ENCODE results near the gene PHF13. TPM values are rescaled to one million over a fixed set of nuclear protein-coding genes. Genes with fewer than 3 reads are reported as not detected.

The PHF13 gene
- total and polyA plus RNA-seq, 9 of the 15 experiments (the other 6 are each of a cell fraction or from before 2014, with no cell fraction given): 1.8 to 36.1 (median 11.7) TPM

DNA sequence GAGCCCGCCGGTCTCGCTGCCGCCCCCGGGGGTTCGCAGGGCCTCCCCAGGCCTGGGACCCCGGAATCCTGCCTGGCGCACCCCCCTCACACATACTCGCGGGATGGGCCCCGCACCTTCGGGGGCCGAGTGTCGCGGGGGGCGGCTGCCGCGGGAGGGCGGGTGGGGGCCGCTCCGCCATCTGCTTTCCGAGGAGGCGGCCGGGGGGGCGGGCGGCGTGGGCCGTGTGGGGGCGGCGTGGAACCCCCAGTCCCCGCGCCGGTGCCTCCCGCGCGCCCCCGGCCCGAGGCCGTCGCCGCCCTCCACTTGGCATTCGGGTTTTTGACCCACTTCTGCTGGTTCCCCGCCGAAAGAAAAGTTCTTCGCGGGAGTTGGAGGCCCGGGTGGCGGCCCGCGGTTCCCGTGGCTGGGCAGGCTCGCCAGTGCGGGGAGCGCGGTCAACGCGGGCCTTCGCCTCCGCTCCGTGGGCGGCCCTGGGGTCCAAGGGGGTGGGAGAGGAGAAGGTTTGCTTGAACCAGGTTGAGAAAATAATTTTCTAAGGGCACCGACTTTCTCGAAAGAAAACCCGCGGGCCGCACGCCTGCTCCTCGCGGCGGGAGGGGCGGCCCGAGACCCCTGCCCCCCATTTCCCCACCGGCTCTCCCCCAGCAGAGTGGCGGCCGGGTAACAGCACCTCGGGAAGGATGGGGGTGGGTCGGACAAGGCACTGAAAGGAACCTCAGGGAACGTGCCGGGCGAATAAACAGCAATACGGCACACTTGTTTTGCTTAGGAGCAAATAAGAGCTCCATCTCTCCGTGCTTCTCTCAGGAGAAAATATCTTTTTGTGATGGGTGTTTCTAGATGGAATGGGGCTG, 1.6 kb downstream of the PHF13 start (continued):
- TF ChIP-seq ZBTB1 (CRISPR knock-in tag; IDR thresholded peaks at IDR 0.05; ENCODE audit: borderline replicate concordance, low read depth) (peak; percentile 70), ZBED1 (IDR thresholded peaks at IDR 0.05) (no peak), KLF16 (IDR thresholded peaks at IDR 0.05) (no peak), ZNF316 (IDR thresholded peaks at IDR 0.05) (no peak), SMARCE1 (IDR thresholded peaks at IDR 0.05) (no peak), DPF2 (IDR thresholded peaks at IDR 0.05) (no peak), GTF2A2 (tag; IDR thresholded peaks at IDR 0.05) (no peak), ZNF253 (CRISPR knock-in tag; conservative IDR thresholded peaks at IDR 0.05) (no peak), GABPB2 (CRISPR knock-in tag; conservative IDR thresholded peaks at IDR 0.05) (no peak), TBL1XR1 (IDR thresholded peaks at IDR 0.05; ENCODE audit: low read length in 2 of 2) (no peak), ZNF239 (CRISPR knock-in tag; IDR thresholded peaks at IDR 0.05) (no peak), ZNF224 (CRISPR knock-in tag; IDR thresholded peaks at IDR 0.05) (no peak), CEBPB (tag; IDR thresholded peaks at IDR 0.05) (no peak), ESRRB (CRISPR knock-in tag; IDR thresholded peaks at IDR 0.05; ENCODE audit: borderline replicate concordance) (no peak), NFYB (IDR thresholded peaks at IDR 0.05; ENCODE audit: extremely low read depth, insufficient read length) (no peak), CEBPG (CRISPR knock-in tag; IDR thresholded peaks at IDR 0.05) (no peak), CEBPG (tag; conservative IDR thresholded peaks at IDR 0.05 in 1 of 2, IDR thresholded peaks at IDR 0.05 in 1 of 2) (no peak)
- TF ChIP-seq, protein P1, sequence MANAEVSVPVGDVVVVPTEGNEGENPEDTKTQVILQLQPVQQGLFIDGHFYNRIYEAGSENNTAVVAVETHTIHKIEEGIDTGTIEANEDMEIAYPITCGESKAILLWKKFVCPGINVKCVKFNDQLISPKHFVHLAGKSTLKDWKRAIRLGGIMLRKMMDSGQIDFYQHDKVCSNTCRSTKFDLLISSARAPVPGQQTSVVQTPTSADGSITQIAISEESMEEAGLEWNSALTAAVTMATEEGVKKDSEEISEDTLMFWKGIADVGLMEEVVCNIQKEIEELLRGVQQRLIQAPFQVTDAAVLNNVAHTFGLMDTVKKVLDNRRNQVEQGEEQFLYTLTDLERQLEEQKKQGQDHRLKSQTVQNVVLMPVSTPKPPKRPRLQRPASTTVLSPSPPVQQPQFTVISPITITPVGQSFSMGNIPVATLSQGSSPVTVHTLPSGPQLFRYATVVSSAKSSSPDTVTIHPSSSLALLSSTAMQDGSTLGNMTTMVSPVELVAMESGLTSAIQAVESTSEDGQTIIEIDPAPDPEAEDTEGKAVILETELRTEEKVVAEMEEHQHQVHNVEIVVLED (CRISPR knock-in tag; IDR thresholded peaks at IDR 0.05): no peak
- TF ChIP-seq, protein P2, sequence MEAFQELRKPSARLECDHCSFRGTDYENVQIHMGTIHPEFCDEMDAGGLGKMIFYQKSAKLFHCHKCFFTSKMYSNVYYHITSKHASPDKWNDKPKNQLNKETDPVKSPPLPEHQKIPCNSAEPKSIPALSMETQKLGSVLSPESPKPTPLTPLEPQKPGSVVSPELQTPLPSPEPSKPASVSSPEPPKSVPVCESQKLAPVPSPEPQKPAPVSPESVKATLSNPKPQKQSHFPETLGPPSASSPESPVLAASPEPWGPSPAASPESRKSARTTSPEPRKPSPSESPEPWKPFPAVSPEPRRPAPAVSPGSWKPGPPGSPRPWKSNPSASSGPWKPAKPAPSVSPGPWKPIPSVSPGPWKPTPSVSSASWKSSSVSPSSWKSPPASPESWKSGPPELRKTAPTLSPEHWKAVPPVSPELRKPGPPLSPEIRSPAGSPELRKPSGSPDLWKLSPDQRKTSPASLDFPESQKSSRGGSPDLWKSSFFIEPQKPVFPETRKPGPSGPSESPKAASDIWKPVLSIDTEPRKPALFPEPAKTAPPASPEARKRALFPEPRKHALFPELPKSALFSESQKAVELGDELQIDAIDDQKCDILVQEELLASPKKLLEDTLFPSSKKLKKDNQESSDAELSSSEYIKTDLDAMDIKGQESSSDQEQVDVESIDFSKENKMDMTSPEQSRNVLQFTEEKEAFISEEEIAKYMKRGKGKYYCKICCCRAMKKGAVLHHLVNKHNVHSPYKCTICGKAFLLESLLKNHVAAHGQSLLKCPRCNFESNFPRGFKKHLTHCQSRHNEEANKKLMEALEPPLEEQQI (IDR thresholded peaks at IDR 0.05): no peak
- TF ChIP-seq, protein P3, sequence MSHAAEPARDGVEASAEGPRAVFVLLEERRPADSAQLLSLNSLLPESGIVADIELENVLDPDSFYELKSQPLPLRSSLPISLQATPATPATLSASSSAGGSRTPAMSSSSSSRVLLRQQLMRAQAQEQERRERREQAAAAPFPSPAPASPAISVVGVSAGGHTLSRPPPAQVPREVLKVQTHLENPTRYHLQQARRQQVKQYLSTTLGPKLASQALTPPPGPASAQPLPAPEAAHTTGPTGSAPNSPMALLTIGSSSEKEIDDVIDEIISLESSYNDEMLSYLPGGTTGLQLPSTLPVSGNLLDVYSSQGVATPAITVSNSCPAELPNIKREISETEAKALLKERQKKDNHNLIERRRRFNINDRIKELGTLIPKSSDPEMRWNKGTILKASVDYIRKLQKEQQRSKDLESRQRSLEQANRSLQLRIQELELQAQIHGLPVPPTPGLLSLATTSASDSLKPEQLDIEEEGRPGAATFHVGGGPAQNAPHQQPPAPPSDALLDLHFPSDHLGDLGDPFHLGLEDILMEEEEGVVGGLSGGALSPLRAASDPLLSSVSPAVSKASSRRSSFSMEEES (CRISPR knock-in tag; IDR thresholded peaks at IDR 0.05): no peak
- TF ChIP-seq, protein P4, sequence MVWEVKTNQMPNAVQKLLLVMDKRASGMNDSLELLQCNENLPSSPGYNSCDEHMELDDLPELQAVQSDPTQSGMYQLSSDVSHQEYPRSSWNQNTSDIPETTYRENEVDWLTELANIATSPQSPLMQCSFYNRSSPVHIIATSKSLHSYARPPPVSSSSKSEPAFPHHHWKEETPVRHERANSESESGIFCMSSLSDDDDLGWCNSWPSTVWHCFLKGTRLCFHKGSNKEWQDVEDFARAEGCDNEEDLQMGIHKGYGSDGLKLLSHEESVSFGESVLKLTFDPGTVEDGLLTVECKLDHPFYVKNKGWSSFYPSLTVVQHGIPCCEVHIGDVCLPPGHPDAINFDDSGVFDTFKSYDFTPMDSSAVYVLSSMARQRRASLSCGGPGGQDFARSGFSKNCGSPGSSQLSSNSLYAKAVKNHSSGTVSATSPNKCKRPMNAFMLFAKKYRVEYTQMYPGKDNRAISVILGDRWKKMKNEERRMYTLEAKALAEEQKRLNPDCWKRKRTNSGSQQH (CRISPR knock-in tag; IDR thresholded peaks at IDR 0.05): no peak
- TF ChIP-seq, protein P5, sequence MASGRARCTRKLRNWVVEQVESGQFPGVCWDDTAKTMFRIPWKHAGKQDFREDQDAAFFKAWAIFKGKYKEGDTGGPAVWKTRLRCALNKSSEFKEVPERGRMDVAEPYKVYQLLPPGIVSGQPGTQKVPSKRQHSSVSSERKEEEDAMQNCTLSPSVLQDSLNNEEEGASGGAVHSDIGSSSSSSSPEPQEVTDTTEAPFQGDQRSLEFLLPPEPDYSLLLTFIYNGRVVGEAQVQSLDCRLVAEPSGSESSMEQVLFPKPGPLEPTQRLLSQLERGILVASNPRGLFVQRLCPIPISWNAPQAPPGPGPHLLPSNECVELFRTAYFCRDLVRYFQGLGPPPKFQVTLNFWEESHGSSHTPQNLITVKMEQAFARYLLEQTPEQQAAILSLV (tag; IDR thresholded peaks at IDR 0.05): no peak

Data from K562 (cell line).